ENCODE results near the gene DNAAF5. TPM values are rescaled to one million over a fixed set of nuclear protein-coding genes. Genes with fewer than 3 reads are reported as not detected.

DNAAF5 gene
- total RNA-seq, 1 donor from 2014 or later = 41.5 TPM

DNA sequence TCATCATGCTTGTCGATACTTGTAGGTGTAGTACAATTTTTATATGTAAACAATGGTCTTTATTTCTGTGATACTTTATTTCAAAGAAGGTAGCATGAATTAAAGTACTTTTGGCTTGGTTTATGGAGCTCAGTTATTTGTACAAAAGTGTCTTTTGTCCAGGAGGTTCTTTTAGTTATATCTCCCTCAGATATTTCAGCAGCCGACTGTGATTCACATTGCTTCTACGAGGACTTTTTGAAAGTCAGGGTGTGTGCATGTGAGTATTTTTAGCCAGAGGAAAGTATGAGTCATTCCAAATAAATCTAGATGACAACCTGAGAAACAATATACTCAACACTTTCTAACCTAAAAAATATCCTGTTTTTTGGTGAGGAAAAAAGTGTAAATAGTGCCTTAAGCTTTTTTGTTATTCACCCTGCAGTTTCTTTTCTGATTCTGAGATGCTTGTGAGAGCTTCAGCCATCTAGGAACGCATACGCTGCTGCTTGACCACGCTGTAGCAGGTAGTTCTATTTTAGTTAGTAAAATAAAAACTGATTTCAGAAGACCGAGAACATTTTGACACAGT lies 105.2 kb downstream of the DNAAF5 start:
- Mint-ChIP-seq H3K9me3 (no peaks in the 10 kb centered on the region), H3K27me3 (ENCODE audit: low read depth) (no peaks in the 10 kb centered on the region), H3K4me3 (ENCODE audit: low read depth) (peak overlapping the region; percentile 69), H3K4me1 (ENCODE audit: low read depth) (peaks cover 30% of the 10 kb centered on the region), H3K27ac (peak overlapping the region; percentile 93), H3K36me3 (ENCODE audit: low read depth) (peaks cover 13% of the 10 kb centered on the region)
- intact Hi-C loops (cut with micrococcal nuclease) = loop anchor here (1.0 to 5.0 kb wide), 4 partner anchors 11 to 229 kb away; no protein-coding TSS in a partner anchor
- no peak for DNase-seq (ENCODE audit: low spot score)

DNA sequence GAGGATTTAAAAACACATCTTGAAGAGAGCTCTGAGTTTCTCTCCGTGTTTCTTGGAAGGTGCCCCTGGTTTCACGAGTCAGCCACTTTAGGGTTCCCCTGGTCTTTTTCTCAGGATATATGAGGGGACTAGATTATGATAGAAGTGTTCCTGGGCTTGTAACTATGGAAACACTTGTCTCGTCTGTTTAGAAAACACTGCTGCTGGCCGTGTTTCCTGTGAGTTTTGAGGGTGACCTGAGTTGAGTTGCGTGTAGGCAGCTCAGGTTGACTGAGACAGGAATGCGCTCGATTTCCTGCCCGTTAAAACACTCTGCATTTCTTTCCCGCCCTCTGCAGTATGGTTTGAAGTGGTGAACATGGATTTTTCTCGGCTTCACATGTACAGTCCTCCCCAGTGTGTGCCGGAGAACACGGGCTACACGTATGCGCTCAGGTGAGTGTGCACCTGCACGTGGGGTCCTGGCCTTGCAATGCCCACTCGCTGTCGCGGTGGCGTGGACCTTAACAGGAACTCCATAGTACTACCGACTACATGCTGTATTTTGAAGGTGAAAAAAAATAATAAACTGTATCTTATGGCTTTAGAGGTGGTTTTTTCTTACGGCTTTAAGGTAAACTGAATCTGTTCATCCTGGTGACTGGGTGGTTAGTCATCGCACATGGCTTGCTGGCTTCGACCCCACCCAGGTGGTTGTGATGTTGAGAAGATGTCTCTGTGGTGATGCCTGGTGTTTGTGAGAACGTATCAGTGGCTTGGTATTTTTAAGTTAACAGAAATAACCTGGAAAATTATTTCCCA lies 105.9 kb downstream of the DNAAF5 start, which contains the start of gene SUN1:
TSS of gene SUN1 (plus strand) at position 310 of the 801 bp plus-strand sequence. CDS start at position 359, 49 bp downstream.
- Mint-ChIP-seq H3K4me3 (ENCODE audit: low read depth) (peak within 1 kb of the TSS; percentile 69), H3K27ac (peak within 1 kb of the TSS; percentile 93), H3K36me3 (ENCODE audit: low read depth) (peaks cover 13% of the 10 kb centered on the region), H3K4me1 (ENCODE audit: low read depth) (peaks cover 30% of the 10 kb centered on the region), H3K27me3 (ENCODE audit: low read depth) (no peaks in the 10 kb centered on the region), H3K9me3 (no peaks in the 10 kb centered on the region)
- DNase-seq (ENCODE audit: low spot score) = peak; percentile 43
- intact Hi-C loops (cut with micrococcal nuclease) = loop anchor here (5.0 kb wide), 2 partner anchors 40 to 230 kb away; no protein-coding TSS in a partner anchor

DNA sequence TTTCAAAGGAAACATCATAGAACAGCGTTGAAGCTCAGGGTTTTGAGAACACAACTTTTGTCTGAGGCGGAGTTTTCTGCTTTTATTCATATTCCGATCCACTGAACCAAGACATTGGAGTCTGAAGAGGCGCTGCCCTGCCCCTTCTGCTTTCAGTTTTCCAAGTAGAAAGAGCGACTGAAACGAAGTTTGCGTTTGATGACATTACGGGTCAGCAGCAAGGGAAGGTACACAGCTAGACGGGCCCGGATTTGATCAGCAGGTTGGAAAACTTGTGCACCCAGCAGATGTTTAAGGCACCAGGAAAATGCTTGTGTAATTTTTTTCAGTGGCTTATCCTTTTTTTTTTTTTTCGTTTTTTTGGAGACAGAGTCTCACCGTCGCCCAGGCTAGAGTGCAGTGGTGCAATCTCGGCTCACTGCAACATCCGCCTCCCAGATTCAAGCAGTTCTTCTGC lies 106.5 kb downstream of the DNAAF5 start:
- DNase-seq (ENCODE audit: low spot score) = no peak
- peaks cover 30% of the 10 kb centered on the region for H3K4me1 Mint-ChIP-seq (ENCODE audit: low read depth)
- no peaks in the 10 kb centered on the region for H3K9me3 Mint-ChIP-seq
- H3K36me3 Mint-ChIP-seq (ENCODE audit: low read depth) = peaks cover 13% of the 10 kb centered on the region
- peak overlapping the region; percentile 93 for H3K27ac Mint-ChIP-seq
- intact Hi-C loops (cut with micrococcal nuclease) = loop anchor here (5.0 kb wide), 2 partner anchors 39 to 231 kb away; no protein-coding TSS in a partner anchor
- no peaks in the 10 kb centered on the region for H3K27me3 Mint-ChIP-seq (ENCODE audit: low read depth)
- H3K4me3 Mint-ChIP-seq (ENCODE audit: low read depth) = peak overlapping the region; percentile 69

DNA sequence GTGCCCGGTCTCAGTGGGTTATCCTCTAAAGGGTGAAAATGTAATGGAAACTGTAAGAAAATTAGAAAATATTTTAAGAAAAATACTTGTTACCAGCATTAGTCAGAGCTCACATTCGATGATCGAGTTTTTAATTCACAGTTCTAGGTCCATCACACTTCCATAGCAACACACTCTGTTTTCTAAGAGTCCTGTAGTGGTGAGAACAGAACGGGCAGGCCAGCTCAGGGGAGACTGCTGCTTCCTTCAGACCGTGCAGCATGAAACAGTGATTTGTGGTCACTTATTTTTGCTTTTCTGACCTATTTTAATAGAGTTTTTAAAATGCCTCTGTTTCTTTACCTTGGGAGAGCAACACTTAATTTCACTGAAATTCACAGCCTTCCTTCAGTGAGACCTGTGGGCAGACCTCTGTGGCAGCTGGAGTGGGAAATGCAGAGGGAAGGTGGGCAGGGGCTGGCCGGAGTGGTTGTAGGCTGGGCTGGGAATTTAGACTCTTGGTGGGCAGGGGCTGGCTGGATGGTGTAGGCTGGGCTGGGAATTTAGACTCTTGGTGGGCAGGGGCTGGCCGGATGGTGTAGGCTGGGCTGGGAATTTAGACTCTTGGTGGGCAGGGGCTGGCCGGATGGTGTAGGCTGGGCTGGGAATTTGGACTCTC lies 107.2 kb downstream of the DNAAF5 start:
- Mint-ChIP-seq H3K4me3 (ENCODE audit: low read depth) (no peak overlapping the region), H3K9me3 (no peaks in the 10 kb centered on the region), H3K36me3 (ENCODE audit: low read depth) (peaks cover 14% of the 10 kb centered on the region), H3K27me3 (ENCODE audit: low read depth) (no peaks in the 10 kb centered on the region), H3K4me1 (ENCODE audit: low read depth) (peaks cover 30% of the 10 kb centered on the region), H3K27ac (no peak overlapping the region)
- intact Hi-C loops (cut with micrococcal nuclease) = loop anchor here (5.0 kb wide), 2 partner anchors 39 to 231 kb away; no protein-coding TSS in a partner anchor
- DNase-seq (ENCODE audit: low spot score) = no peak

DNA sequence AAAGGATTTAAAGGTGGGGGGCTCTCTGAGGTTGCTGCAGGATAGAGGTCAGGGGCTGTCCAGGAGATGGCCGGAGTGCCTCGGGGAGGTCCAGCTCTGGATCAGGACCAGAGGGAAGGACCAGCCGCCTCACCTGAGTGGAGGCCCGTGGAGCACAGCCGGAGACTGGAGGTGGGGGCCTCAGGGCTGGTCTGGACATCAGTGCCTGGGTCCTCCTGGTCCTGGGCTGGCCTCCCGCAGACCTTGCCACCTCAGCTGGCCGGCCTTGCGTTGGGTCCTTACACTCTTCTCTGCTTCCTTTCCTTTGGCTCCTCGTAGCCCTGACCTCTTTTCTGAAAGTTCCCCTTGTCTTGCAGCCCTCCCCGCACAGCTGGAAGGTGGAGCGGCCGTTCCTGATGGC lies 107.8 kb downstream of the DNAAF5 start:
- Mint-ChIP-seq H3K9me3 (no peaks in the 10 kb centered on the region), H3K4me3 (ENCODE audit: low read depth) (no peak overlapping the region), H3K27ac (peak overlapping the region; percentile 42), H3K4me1 (ENCODE audit: low read depth) (peaks cover 30% of the 10 kb centered on the region), H3K27me3 (ENCODE audit: low read depth) (no peaks in the 10 kb centered on the region), H3K36me3 (ENCODE audit: low read depth) (peaks cover 19% of the 10 kb centered on the region)
- no peak for DNase-seq (ENCODE audit: low spot score)
- intact Hi-C loops (cut with micrococcal nuclease) = loop anchor here (5.0 kb wide), 2 partner anchors 38 to 232 kb away; no protein-coding TSS in a partner anchor

DNA sequence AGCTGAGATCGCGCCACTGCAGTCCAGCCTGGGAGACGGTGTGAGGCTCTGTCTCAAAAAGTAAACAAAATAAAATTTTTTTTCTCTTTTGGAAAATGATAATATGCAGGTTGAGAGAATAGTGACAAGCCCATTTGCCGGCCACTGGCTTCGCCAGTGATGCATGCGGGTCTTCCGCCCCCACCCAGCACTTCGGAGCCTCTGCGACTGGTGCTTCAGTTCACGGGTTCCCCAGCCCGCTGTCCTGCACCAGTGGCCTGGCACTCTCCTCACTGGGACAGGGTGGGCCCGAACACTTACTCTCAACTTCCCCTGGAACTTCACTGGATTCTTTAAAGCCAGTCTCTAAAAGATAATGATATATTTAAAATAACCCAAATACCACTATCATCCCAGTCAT lies 108.5 kb downstream of the DNAAF5 start:
- Mint-ChIP-seq H3K4me1 (ENCODE audit: low read depth) (peaks cover 28% of the 10 kb centered on the region), H3K27ac (no peak overlapping the region), H3K27me3 (ENCODE audit: low read depth) (no peaks in the 10 kb centered on the region), H3K9me3 (no peaks in the 10 kb centered on the region), H3K36me3 (ENCODE audit: low read depth) (peaks cover 25% of the 10 kb centered on the region), H3K4me3 (ENCODE audit: low read depth) (no peak overlapping the region)
- intact Hi-C loops (cut with micrococcal nuclease) = no loop called here
- no peak for DNase-seq (ENCODE audit: low spot score)

DNA sequence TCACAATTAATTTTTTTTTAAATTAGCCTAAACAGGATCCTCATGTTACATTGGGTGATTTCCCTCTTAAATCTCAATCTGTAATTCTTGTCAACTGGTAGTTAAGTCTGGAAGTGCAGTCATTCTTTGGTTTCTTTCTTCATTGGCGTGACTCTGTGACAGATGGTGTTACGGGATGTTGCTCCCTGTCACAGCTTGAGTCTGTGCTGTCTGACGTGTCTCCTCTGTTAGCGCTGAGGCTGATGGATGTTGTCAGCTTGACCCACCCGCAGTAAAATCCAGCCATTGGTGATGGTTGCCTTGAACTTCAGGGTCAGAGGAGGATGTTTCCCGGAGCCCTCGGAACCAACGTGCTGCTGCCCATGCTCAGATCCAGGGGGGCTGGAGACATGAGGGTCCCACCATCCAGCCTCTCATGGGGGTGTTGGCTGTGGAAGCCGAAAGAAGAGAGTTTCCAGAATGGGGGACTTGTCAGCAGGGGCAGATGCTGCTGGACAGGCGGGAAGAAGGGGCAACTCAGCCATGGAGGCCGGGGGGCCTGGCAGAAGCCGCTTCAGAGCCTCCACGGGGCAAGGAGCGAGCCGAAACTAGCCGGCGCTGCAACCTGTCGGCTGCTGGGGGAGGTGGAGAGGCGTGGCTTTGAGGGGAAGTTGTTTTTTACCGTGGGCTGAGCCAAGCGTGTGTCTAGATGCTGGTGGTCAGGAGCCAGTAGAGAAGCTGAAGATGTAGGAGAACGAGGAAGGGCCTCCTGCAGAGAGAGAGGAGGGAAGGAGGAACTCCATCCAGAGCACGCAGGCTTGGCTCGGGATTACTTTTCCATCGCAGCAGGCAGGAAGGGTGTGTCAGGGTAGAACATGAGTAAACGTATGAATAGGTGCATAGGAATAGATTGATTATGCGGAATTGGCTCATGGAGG lies 109.2 kb downstream of the DNAAF5 start:
- Mint-ChIP-seq H3K27ac (peak overlapping the region; percentile 42), H3K4me3 (ENCODE audit: low read depth) (no peak overlapping the region), H3K27me3 (ENCODE audit: low read depth) (no peaks in the 10 kb centered on the region), H3K9me3 (no peaks in the 10 kb centered on the region), H3K4me1 (ENCODE audit: low read depth) (peaks cover 21% of the 10 kb centered on the region), H3K36me3 (ENCODE audit: low read depth) (peaks cover 29% of the 10 kb centered on the region)
- intact Hi-C loops (cut with micrococcal nuclease) = no loop called here
- no peak for DNase-seq (ENCODE audit: low spot score)

Other genes with a start within 250 kb of the DNAAF5 start
- gene PDGFA, start 206.9 kb upstream of the DNAAF5 start, total RNA-seq = 10.6 and 11.9 TPM in 2 replicates
- 31.5 and 38.9 TPM in 2 replicates for gene PRKAR1B, start 582 bp downstream of the DNAAF5 start, total RNA-seq
- 87.7 TPM in 2 replicates for gene SUN1, start 105.8 kb downstream of the DNAAF5 start, total RNA-seq
- 32.2 and 35.9 TPM in 2 replicates for gene GET4, start 149.9 kb downstream of the DNAAF5 start, total RNA-seq
- gene ADAP1, start 228.0 kb downstream of the DNAAF5 start, total RNA-seq = 62.8 and 65.2 TPM in 2 replicates
- 15.0 and 17.2 TPM in 2 replicates for gene COX19, start 248.8 kb downstream of the DNAAF5 start, total RNA-seq